Nephron (organoid): ENCODE results near the gene CALHM3.

Experiments used
- H3K27ac Mint-ChIP-seq, 3 experiments: 2 replicates each; pipeline ENCODE4 v1.8.0; 2020; ENCODE audit warnings: mixed read lengths in 3 of 3, mild to moderate bottlenecking in 2 of 3, moderate library complexity in 1 of 3
- H3K27me3 Mint-ChIP-seq: 2 replicates; pipeline ENCODE4 v1.8.0; 2021; ENCODE audit warnings: low read depth, mild to moderate bottlenecking, moderate library complexity, mixed read lengths
- H3K36me3 Mint-ChIP-seq: 2 replicates; pipeline ENCODE4 v1.8.0; 2020; ENCODE audit warnings: low read depth, mixed read lengths
- H3K4me1 Mint-ChIP-seq: 2 replicates; pipeline ENCODE4 v1.8.0; 2020; ENCODE audit warnings: mixed read lengths
- H3K4me3 Mint-ChIP-seq, 3 experiments: 2 replicates each; pipeline ENCODE4 v1.8.0; 2020; ENCODE audit warnings: mild to moderate bottlenecking in 3 of 3, mixed read lengths in 3 of 3, moderate library complexity in 2 of 3
- H3K9me3 Mint-ChIP-seq: 2 replicates; pipeline ENCODE4 v1.8.0; 2020; ENCODE audit warnings: mixed read lengths
- TF ChIP-seq, protein P1 (sequence below), 3 experiments: fragments of 200-600 bp; sonication (generic); IDR thresholded peaks; one replicate each; pipeline ENCODE4 v1.5.0; 2021; ENCODE audit warnings: antibody characterized with exemption in 3 of 3; ENCODE audit not compliant: unreplicated experiment in 3 of 3

CALHM3 gene

GRCh38 chr10:103441611-103442010, 37.4 kb downstream of the CALHM3 start:
- TF ChIP-seq, protein P1, sequence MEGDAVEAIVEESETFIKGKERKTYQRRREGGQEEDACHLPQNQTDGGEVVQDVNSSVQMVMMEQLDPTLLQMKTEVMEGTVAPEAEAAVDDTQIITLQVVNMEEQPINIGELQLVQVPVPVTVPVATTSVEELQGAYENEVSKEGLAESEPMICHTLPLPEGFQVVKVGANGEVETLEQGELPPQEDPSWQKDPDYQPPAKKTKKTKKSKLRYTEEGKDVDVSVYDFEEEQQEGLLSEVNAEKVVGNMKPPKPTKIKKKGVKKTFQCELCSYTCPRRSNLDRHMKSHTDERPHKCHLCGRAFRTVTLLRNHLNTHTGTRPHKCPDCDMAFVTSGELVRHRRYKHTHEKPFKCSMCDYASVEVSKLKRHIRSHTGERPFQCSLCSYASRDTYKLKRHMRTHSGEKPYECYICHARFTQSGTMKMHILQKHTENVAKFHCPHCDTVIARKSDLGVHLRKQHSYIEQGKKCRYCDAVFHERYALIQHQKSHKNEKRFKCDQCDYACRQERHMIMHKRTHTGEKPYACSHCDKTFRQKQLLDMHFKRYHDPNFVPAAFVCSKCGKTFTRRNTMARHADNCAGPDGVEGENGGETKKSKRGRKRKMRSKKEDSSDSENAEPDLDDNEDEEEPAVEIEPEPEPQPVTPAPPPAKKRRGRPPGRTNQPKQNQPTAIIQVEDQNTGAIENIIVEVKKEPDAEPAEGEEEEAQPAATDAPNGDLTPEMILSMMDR (IDR thresholded peaks at IDR 0.05; ENCODE audit: unreplicated experiment in 3 of 3) = no peak
- Mint-ChIP-seq H3K36me3 (peaks cover 75% of the 10 kb centered on the region), H3K4me3 (no peak overlapping the region), H3K9me3 (no peaks in the 10 kb centered on the region), H3K27me3 (peaks cover 7% of the 10 kb centered on the region), H3K27ac (no peak overlapping the region), H3K4me1 (no peaks in the 10 kb centered on the region)

GRCh38 chr10:103441206-103441605, 37.8 kb downstream of the CALHM3 start:
- TF ChIP-seq, protein P1 (IDR thresholded peaks at IDR 0.05; ENCODE audit: unreplicated experiment in 3 of 3) = no peak
- H3K27me3 Mint-ChIP-seq = peaks cover 7% of the 10 kb centered on the region
- peaks cover 77% of the 10 kb centered on the region for H3K36me3 Mint-ChIP-seq
- H3K4me3 Mint-ChIP-seq = no peak overlapping the region
- no peaks in the 10 kb centered on the region for H3K4me1 Mint-ChIP-seq
- H3K9me3 Mint-ChIP-seq = no peaks in the 10 kb centered on the region
- H3K27ac Mint-ChIP-seq = no peak overlapping the region

- TF ChIP-seq, protein P1 (IDR thresholded peaks at IDR 0.05; ENCODE audit: unreplicated experiment in 3 of 3) = no peak
- Mint-ChIP-seq H3K9me3 (no peaks in the 10 kb centered on the region), H3K27me3 (peaks cover 7% of the 10 kb centered on the region), H3K4me3 (no peak overlapping the region), H3K27ac (peak overlapping the region in 1 of 3 experiments; percentile 43), H3K36me3 (peaks cover 76% of the 10 kb centered on the region), H3K4me1 (no peaks in the 10 kb centered on the region)
These were observed 38.6 kb downstream of the CALHM3 start for GRCh38 chr10:103440416-103440815.

- Mint-ChIP-seq H3K27me3 (peaks cover 7% of the 10 kb centered on the region), H3K27ac (no peak overlapping the region), H3K36me3 (peaks cover 74% of the 10 kb centered on the region), H3K9me3 (no peaks in the 10 kb centered on the region), H3K4me1 (no peaks in the 10 kb centered on the region), H3K4me3 (no peak overlapping the region)
- TF ChIP-seq, protein P1 (IDR thresholded peaks at IDR 0.05; ENCODE audit: unreplicated experiment in 3 of 3) = no peak
These were observed 39.3 kb downstream of the CALHM3 start for GRCh38 chr10:103439776-103440175.

DNA sequence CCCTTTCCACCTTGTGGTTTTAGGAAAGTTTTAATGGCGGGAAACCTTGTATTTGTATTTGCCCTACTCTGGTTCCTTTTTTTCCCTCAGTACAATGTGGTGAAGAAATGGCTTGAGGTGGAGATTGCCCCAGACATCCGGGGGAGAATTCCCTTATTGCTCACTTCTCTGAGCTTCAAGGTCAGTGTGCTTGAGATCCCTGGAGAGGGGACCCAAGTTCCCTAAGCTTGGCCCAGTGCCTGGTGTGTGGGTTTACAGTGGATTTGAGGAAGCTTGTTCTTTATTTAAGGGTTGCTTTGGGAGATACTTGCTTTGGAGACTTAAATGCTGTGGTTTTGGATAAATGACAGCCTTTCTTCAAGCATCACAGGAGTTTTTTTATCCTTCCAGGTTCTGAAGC, 45.2 kb downstream of the CALHM3 start:
- no peak overlapping the region for H3K4me3 Mint-ChIP-seq
- no peaks in the 10 kb centered on the region for H3K4me1 Mint-ChIP-seq
- TF ChIP-seq, protein P1 (IDR thresholded peaks at IDR 0.05; ENCODE audit: unreplicated experiment in 3 of 3) = no peak
- no peaks in the 10 kb centered on the region for H3K9me3 Mint-ChIP-seq
- peaks cover 69% of the 10 kb centered on the region for H3K36me3 Mint-ChIP-seq
- no peaks in the 10 kb centered on the region for H3K27me3 Mint-ChIP-seq
- no peak overlapping the region for H3K27ac Mint-ChIP-seq

DNA sequence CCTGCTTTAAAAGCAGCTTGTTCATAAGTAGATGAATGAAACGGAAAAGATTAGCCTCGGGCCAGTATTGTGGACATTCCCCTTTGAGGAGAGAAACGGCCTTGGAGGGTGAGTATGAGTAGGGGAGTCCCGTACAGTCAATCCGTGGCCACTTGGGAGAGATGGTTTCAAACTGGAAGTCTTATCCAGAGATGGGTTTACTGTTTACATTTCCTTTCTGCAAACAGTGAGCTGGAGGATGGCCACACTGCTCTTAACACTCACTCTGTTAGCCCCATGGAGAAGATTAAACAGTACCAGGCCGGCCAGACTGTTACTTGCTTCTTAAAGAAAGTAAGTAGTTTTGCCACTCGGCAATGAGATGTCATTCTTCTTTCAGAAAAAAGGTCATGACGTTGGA, 47.1 kb downstream of the CALHM3 start:
- Mint-ChIP-seq H3K27ac (no peak overlapping the region), H3K4me1 (no peaks in the 10 kb centered on the region), H3K36me3 (peaks cover 72% of the 10 kb centered on the region), H3K9me3 (no peaks in the 10 kb centered on the region), H3K27me3 (no peaks in the 10 kb centered on the region), H3K4me3 (no peak overlapping the region)
- TF ChIP-seq, protein P1 (IDR thresholded peaks at IDR 0.05; ENCODE audit: unreplicated experiment in 3 of 3) = no peak
